Motor neuron (in vitro differentiated cells): Measurements from ENCODE around the gene TCTN2. TPM values are rescaled to one million over a fixed set of nuclear protein-coding genes. Genes with fewer than 3 reads are reported as not detected.

Source experiments
- ATAC-seq, 8 experiments: fragments of 200-7000 bp; cut with Tn5 transposase; replicated peaks in 6 of 8; 2 replicates each; pipeline ENCODE4 v1.8.0; 2021; ENCODE audit warnings: mild to moderate bottlenecking in 8 of 8, moderate library complexity in 8 of 8
- H3K27ac ChIP-seq, 2 donors: fragments of 250-450 bp; sonication (Bioruptor Pico); 2 replicates each; pipeline ENCODE4 v1.9.0; 2021; ENCODE audit warnings: antibody characterized with exemption in 2 of 2, mild to moderate bottlenecking in 2 of 2, moderate library complexity in 1 of 2
- H3K4me1 ChIP-seq, 2 donors: fragments of 250-450 bp; sonication (Bioruptor Pico); replicated peaks in 1 of 2; 2 replicates each; pipeline ENCODE4 v1.6.1; 2021; ENCODE audit warnings: antibody characterized with exemption in 2 of 2, mild to moderate bottlenecking in 2 of 2, moderate library complexity in 1 of 2
- H3K4me3 ChIP-seq, 5 donors: fragments of 250-450 bp; sonication (Bioruptor Pico); 2 replicates each; pipeline ENCODE4 v1.9.0; 2021; ENCODE audit warnings: antibody characterized with exemption in 5 of 5, mild to moderate bottlenecking in 5 of 5, moderate library complexity in 4 of 5
- WGBS, 10 experiments: fragments of 450-650 bp; shearing (Covaris generic); methylation state at CpG; one replicate each; pipeline ENCODE4 v1.0.0; 2022; 5-methylcytosine and 5-hydroxymethylcytosine counted together
- in situ Hi-C, 9 experiments: fragments of 400-800 bp; cut with MboI; loops; one replicate each; pipeline ENCODE4 v1.15.0; 2021; ENCODE audit warnings: low sequenced_read_pairs in 9 of 9, low pct_unique_long_range_greater_than_20kb in 2 of 9; ENCODE audit not compliant: unreplicated experiment in 9 of 9
- total RNA-seq, 8 experiments: library from RNA; unstranded; fragments of 300-600 nt; gene quantifications; 2 replicates each; pipeline versions ENCODE4 v1.2.3 to v1.2.4, GENCODE V29; 2022

Gene TCTN2
- total RNA-seq, 8 experiments from 2014 or later: 2.4 to 33.3 (median 9.6) TPM

DNA sequence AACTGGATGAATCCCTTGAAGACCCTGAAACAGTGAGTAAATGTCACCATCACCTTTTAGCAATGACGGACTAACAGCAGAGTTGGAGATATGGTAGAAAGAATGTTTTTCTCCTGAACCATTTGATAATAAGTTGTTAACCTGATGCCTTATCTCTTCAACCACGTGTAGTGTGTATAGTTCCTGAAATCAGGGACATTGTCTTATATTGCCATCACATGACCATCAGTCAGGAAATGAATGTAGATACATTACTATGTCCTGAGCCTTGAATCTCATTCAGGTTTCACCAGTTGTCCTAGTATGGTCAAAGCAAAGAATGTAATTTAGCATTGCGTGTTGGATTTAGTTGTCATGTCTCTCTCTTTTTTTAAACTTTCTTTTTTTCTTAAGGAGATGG lies 57.0 kb downstream of the TCTN2 start:
- Histone ChIP-seq H3K4me1 (no peaks in the 10 kb centered on the region), H3K4me3 (no peak overlapping the region), H3K27ac (no peak overlapping the region)
- no peak for ATAC-seq
- in situ Hi-C loops: no loop called here
- 67 to 100% (median 93%) methylated on average over 1 to 3 of the region's 3 CpGs; no CpG with 5 or more reads in 1 of the 10 experiments for WGBS, 10 experiments

DNA sequence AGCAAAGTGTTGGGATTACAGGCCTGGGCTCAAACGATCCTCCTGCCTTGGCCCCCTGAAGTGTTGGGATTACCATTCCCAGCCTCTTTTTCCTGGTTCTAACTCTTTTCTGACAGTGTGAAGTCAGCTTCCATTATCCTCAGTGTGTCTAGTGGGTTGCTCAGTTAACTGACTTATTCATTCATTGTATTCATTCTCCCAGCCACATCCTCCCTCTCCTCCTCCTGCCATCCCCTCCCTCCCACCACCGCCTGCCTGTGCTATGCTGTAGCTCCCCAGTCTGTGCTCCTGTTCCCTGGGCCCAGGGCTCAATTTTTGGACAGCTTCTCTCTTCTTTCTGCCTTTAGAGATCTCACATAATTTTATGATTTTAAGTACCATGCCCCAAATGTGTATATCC lies 60.7 kb downstream of the TCTN2 start:
- 20 to 100% (median 79%) methylated on average over 1 to 2 of the region's 2 CpGs; no CpG with 5 or more reads in 6 of the 10 experiments for WGBS, 10 experiments
- Histone ChIP-seq H3K4me3 (no peak overlapping the region), H3K27ac (no peak overlapping the region), H3K4me1 (no peaks in the 10 kb centered on the region)
- peak in 4 of 8 experiments; percentile 35 to 65 (median 58) for ATAC-seq
- in situ Hi-C loops: no loop called here

GRCh38 chr12:123732251-123732650 lies 61.3 kb downstream of the TCTN2 start:
- no peak overlapping the region for H3K27ac ChIP-seq
- in situ Hi-C loops: no loop called here
- WGBS, 10 experiments: 87 to 100% (median 98%) methylated on average over 1 to 6 of the region's 12 CpGs; no CpG with 5 or more reads in 4 of the 10 experiments
- ATAC-seq: no peak
- H3K4me3 ChIP-seq: no peak overlapping the region
- no peaks in the 10 kb centered on the region for H3K4me1 ChIP-seq

GRCh38 chr12:123733229-123733628 lies 62.3 kb downstream of the TCTN2 start:
- in situ Hi-C loops: no loop called here
- no peak overlapping the region for H3K27ac ChIP-seq
- 80 to 100% (median 90%) methylated on average over 1 to 5 of the region's 10 CpGs; no CpG with 5 or more reads in 5 of the 10 experiments for WGBS, 10 experiments
- H3K4me3 ChIP-seq: no peak overlapping the region
- ATAC-seq: no peak
- H3K4me1 ChIP-seq: no peaks in the 10 kb centered on the region

DNA sequence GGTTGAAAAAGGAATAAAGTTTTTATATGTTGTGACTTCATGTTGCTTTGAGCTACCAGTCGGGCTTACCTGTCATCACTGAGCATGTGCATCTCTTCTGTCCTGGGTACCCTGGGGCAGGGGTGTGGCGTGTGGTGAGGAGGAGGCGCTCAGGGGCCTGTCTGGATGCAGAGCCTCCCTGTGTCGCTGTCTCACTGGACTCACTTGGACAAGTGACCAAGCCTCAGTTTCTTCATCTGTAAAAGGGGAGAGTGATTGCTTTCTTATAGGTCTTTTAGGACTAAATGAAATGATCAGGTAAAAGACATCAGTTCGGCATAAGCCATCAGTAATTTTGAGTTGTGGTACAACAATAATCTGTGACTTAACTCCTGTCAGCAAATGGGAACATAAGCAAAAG lies 63.4 kb downstream of the TCTN2 start:
- Histone ChIP-seq H3K27ac (no peak overlapping the region), H3K4me1 (no peaks in the 10 kb centered on the region), H3K4me3 (no peak overlapping the region)
- in situ Hi-C loops: no loop called here
- ATAC-seq: no peak
- 81 to 100% (median 87%) methylated on average over 1 to 5 of the region's 5 CpGs; no CpG with 5 or more reads in 3 of the 10 experiments for WGBS, 10 experiments

- Histone ChIP-seq H3K4me3 (no peak overlapping the region), H3K4me1 (no peaks in the 10 kb centered on the region), H3K27ac (no peak overlapping the region)
- in situ Hi-C loops: no loop called here
- WGBS, 10 experiments: 72 to 100% (median 98%) methylated on average over 1 to 13 of the region's 14 CpGs; no CpG with 5 or more reads in 3 of the 10 experiments
- ATAC-seq: no peak
Observed at GRCh38 chr12:123741937-123742572, 71.1 kb downstream of the TCTN2 start.

DNA sequence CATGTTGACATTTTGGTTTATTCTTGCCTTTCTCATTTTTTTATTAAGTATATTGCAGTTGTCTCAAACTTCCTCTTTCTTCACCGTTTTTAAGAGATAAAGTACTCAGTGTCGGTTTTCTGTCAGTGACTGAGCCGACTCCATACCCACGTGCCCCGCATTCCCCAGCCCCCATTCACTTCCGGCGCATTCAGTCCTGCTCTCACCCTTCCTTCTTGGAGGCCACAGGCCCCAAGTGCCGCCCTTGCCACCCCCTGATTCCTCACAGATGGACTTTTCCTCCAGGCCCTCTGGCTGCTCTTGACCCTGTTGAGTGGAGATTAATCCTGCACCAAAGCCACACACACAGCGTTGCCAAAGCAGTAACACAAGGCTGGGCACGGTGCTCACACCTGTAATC lies 72.1 kb downstream of the TCTN2 start:
- in situ Hi-C loops: no loop called here
- Histone ChIP-seq H3K4me3 (no peak overlapping the region), H3K4me1 (no peaks in the 10 kb centered on the region), H3K27ac (no peak overlapping the region)
- WGBS, 10 experiments: 73 to 100% (median 92%) methylated on average over 1 to 7 of the region's 10 CpGs
- no peak for ATAC-seq

DNA sequence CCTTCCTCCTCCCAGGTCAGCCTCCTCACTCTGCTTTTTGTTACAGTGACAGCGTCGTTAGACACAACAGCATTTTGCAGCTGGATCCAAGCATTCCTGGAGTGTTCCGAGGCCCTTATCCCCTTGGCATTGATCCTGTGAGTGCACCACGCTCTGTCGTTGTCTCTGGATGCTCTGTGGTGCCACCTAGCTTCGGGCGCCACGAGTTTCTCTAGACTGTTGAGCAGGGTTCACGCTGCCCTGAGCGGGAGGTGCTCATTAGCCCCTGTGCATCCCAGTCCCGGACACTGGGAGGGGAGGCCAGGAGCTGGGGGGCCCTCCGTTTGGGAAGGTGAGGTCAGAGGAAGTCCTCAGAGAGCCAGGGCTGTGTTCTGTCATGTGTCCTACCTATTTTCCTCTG lies 73.9 kb downstream of the TCTN2 start:
- 40 to 100% (median 87%) methylated on average over 1 to 11 of the region's 12 CpGs; no CpG with 5 or more reads in 2 of the 10 experiments for WGBS, 10 experiments
- no peak for ATAC-seq
- in situ Hi-C loops: no loop called here
- Histone ChIP-seq H3K27ac (no peak overlapping the region), H3K4me3 (no peak overlapping the region), H3K4me1 (no peaks in the 10 kb centered on the region)

GRCh38 chr12:123747309-123747708 lies 76.4 kb downstream of the TCTN2 start:
- in situ Hi-C loops: no loop called here
- Histone ChIP-seq H3K4me1 (no peaks in the 10 kb centered on the region), H3K4me3 (no peak overlapping the region), H3K27ac (no peak overlapping the region)
- no peak for ATAC-seq
- WGBS, 10 experiments: 56 to 100% (median 90%) methylated on average over 2 to 5 of the region's 5 CpGs

- no peak for ATAC-seq
- Histone ChIP-seq H3K4me1 (no peaks in the 10 kb centered on the region), H3K4me3 (no peak overlapping the region), H3K27ac (no peak overlapping the region)
- 88 to 100% (median 93%) methylated on average over 2 to 6 of the region's 6 CpGs for WGBS, 10 experiments
- in situ Hi-C loops: no loop called here
Observed at GRCh38 chr12:123748161-123748560, 77.2 kb downstream of the TCTN2 start.

DNA sequence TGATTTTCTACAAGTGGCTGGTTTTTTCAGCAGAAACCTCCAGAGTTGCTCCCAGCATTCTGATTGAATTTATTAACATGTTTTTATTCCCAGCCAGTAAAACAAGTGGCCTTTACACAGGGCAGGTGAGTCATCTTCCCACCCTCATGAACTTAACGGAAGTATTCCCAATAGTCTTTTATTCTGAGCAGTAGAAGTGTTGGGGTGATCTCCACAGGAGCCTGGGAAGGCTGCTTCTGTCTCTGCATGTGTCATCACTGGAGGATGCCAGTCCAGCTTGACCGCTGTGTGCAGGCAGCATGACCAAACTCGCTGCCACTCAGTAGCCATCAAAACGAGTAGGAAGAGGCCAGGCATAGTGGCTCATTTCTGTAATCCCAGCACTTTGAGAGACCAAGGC lies 77.7 kb downstream of the TCTN2 start:
- H3K4me1 ChIP-seq: no peaks in the 10 kb centered on the region
- H3K4me3 ChIP-seq: no peak overlapping the region
- ATAC-seq: peak in 2 of 8 experiments; percentile 27 to 33
- H3K27ac ChIP-seq: no peak overlapping the region
- in situ Hi-C loops: no loop called here
- 50 to 93% (median 81%) methylated on average over 1 to 4 of the region's 4 CpGs; no CpG with 5 or more reads in 4 of the 10 experiments for WGBS, 10 experiments

DNA sequence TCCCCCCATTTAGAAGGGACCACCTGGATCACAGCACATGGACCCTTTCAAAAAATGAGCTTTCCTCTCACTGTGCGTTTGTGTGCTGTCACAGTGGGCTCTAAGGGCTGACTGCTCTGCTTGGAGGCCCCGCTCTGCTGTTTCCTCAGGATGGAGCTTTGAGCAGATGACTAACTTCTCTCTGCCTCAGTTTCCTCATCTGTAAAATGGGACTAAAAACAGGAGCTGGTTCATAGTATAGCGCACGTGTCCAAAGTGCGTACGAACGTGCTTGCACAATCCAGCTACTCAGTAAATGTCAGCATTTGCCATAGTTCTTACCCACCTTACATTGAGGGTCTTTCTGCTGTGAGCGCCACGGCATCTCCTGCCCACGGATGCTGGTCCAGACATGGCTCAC lies 78.4 kb downstream of the TCTN2 start:
- H3K4me1 ChIP-seq: no peaks in the 10 kb centered on the region
- no peak for ATAC-seq
- WGBS, 10 experiments: 86 to 100% (median 95%) methylated on average over 1 to 6 of the region's 10 CpGs; no CpG with 5 or more reads in 2 of the 10 experiments
- H3K27ac ChIP-seq: no peak overlapping the region
- H3K4me3 ChIP-seq: no peak overlapping the region
- in situ Hi-C loops: no loop called here

- no peak overlapping the region for H3K4me3 ChIP-seq
- H3K4me1 ChIP-seq: no peaks in the 10 kb centered on the region
- in situ Hi-C loops: no loop called here
- ATAC-seq: no peak
- 33 to 100% (median 95%) methylated on average over 1 to 6 of the region's 8 CpGs; no CpG with 5 or more reads in 2 of the 10 experiments for WGBS, 10 experiments
- H3K27ac ChIP-seq: no peak overlapping the region
Observed at GRCh38 chr12:123750159-123750656, 79.3 kb downstream of the TCTN2 start.

- WGBS, 10 experiments: 82 to 100% (median 100%) methylated on average over 1 to 3 of the region's 3 CpGs
- in situ Hi-C loops: no loop called here
- Histone ChIP-seq H3K4me3 (no peak overlapping the region), H3K4me1 (no peaks in the 10 kb centered on the region), H3K27ac (no peak overlapping the region)
- ATAC-seq: no peak
Observed at GRCh38 chr12:123752046-123752445, 81.1 kb downstream of the TCTN2 start.
